Measurements from ENCODE around the gene SNX33. TPM values are rescaled to one million over a fixed set of nuclear protein-coding genes. Genes with fewer than 3 reads are reported as not detected.
A peak's percentile ranks its signal among the peaks of the same experiment; 100 is the strongest.
"Not testable (repeated sequence)": the region's sequence is repeated elsewhere in the genome, so short reads cannot be mapped to it uniquely, and the experiment has no call there.

Gene SNX33
- polyA plus RNA-seq, 4 donors = 11.0 to 19.8 (median 15.2) TPM

DNA sequence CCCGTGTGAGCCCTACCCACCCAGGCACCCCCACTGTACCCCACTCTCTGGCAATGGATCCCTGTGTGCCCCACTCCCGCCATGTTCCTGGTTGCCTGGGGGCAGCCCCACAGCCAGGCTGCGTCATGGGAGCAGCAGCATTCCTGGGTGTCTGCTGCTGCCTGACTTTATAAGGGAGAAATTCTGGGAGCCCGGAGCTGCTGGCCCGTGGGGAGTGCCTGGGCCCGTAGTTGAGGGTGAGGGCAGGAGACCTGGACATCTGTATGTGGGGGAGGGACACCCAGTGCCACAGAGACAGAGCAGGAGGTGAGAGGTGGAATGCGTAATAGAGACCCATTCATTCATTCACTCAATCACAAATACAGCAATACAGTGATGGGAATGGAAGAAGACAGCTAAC lies 49.8 kb downstream of the SNX33 start:
- FAIRE-seq (no peak), DNase-seq (no peak)
- Histone ChIP-seq H3K27me3 (ENCODE audit: control insufficient read depth in 3 of 3, insufficient read depth in 3 of 3, low read length in 3 of 3) (no peaks in the 10 kb centered on the region), H3K36me3 (ENCODE audit: control insufficient read depth in 3 of 3, insufficient read depth in 2 of 3, low read depth in 1 of 3, low read length in 3 of 3) (peaks cover 0 to 2% (median 0%) of the 10 kb centered on the region in 3 donors), H3K9me3 (ENCODE audit: control insufficient read depth in 2 of 2, insufficient read depth in 1 of 2, low read depth in 1 of 2, low read length in 1 of 2) (no peaks in the 10 kb centered on the region), H3K4me1 (ENCODE audit: control insufficient read depth in 3 of 3, insufficient read depth in 2 of 3, low read depth in 1 of 3, low read length in 2 of 3) (peaks cover 0 to 21% (median 0%) of the 10 kb centered on the region in 3 donors), H3K4me3 (ENCODE audit: low read depth in 1 of 3, low read length in 3 of 3) (no peak overlapping the region), H3K27ac (ENCODE audit: low read depth in 1 of 3, low read length in 2 of 3) (peak overlapping the region in 1 of 3 donors; percentile 60)
- WGBS, 3 donors = 78 to 88% (median 84%) methylated on average over 7 of the region's 7 CpGs

DNA sequence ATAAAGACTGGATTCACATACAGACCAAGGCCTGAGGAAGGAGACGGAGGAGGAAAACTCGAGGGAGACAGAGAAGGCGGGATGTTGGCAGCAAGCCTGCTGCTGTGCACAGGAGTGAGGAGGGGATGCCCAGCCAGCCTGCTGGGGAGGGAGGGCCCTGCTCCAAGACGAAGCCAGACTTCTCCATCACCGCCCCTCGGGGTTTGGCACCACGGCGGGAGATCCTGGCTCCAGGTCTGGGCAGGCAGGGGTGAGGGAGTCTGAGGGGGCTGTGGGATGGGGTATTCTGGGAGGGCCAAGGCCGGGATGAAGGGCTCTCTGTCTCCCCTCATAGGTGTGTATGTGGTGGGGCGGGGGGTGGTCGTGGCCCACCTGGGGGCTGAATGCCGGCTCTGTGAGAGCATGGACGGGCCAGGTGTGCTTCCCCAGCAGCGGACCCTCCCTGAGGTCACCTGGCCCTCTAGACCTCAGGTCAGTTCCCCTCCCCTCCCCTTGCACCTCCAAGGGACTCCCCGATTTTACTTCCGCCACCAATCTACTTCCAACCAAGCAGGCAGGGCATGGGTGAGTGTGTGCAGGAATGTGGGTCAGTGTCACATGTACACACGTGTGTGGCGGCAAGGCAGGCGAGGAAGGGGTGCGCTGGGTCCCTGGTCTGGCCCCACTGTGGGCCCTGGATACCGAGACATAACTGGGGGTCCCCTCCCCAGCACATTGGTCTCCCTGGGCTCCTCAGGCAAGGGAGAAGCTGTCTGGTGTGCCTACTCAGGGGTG lies 50.4 kb downstream of the SNX33 start:
- Histone ChIP-seq H3K4me1 (ENCODE audit: control insufficient read depth in 3 of 3, insufficient read depth in 2 of 3, low read depth in 1 of 3, low read length in 2 of 3) (peaks cover 0 to 21% (median 0%) of the 10 kb centered on the region in 3 donors), H3K27ac (ENCODE audit: low read depth in 1 of 3, low read length in 2 of 3) (peak overlapping the region in 1 of 3 donors; percentile 33)

DNA sequence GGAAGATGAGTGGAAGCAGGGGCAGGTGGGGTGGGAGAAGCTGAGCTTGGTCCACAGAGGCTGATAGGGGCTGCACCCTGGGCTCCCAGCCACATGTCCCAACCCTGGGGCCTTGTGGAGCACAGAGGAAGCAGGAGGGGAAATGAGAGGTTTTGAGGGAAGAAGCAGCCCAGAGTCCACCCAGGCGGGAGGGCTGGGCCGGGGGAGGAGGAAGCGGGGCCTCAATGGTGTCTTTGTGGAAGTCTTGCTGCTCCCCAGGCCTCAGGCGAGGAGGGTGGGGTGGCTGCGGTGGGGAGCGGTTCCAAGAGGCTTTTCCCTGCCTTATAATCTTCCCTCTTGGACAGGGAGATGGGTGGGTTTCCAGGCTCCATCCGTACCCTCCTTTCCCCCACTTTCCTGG lies 51.8 kb downstream of the SNX33 start:
- not testable (repeated sequence) for H3K36me3 ChIP-seq (ENCODE audit: control insufficient read depth in 3 of 3, insufficient read depth in 2 of 3, low read depth in 1 of 3, low read length in 3 of 3); H3K4me3 ChIP-seq (ENCODE audit: low read depth in 1 of 3, low read length in 3 of 3); H3K27me3 ChIP-seq (ENCODE audit: control insufficient read depth in 3 of 3, insufficient read depth in 3 of 3, low read length in 3 of 3); H3K9me3 ChIP-seq (ENCODE audit: control insufficient read depth in 2 of 2, insufficient read depth in 1 of 2, low read depth in 1 of 2, low read length in 1 of 2); DNase-seq; FAIRE-seq
- 61 to 70% (median 63%) methylated on average over 7 of the region's 7 CpGs for WGBS, 3 donors
- Histone ChIP-seq H3K27ac (ENCODE audit: low read depth in 1 of 3, low read length in 2 of 3) (peak overlapping the region in 1 of 3 donors; percentile 8), H3K4me1 (ENCODE audit: control insufficient read depth in 3 of 3, insufficient read depth in 2 of 3, low read depth in 1 of 3, low read length in 2 of 3) (peaks cover 0 to 14% (median 0%) of the 10 kb centered on the region in 3 donors)

More for the DNA sequence above, 50.4 kb downstream of the SNX33 start:
- H3K4me3 ChIP-seq (ENCODE audit: low read depth in 1 of 3, low read length in 3 of 3); H3K36me3 ChIP-seq (ENCODE audit: control insufficient read depth in 3 of 3, insufficient read depth in 2 of 3, low read depth in 1 of 3, low read length in 3 of 3); DNase-seq; FAIRE-seq; H3K27me3 ChIP-seq (ENCODE audit: control insufficient read depth in 3 of 3, insufficient read depth in 3 of 3, low read length in 3 of 3); H3K9me3 ChIP-seq (ENCODE audit: control insufficient read depth in 2 of 2, insufficient read depth in 1 of 2, low read depth in 1 of 2, low read length in 1 of 2): not testable (repeated sequence)
- WGBS, 3 donors = 81 to 86% (median 82%) methylated on average over 16 to 18 of the region's 21 CpGs

DNA sequence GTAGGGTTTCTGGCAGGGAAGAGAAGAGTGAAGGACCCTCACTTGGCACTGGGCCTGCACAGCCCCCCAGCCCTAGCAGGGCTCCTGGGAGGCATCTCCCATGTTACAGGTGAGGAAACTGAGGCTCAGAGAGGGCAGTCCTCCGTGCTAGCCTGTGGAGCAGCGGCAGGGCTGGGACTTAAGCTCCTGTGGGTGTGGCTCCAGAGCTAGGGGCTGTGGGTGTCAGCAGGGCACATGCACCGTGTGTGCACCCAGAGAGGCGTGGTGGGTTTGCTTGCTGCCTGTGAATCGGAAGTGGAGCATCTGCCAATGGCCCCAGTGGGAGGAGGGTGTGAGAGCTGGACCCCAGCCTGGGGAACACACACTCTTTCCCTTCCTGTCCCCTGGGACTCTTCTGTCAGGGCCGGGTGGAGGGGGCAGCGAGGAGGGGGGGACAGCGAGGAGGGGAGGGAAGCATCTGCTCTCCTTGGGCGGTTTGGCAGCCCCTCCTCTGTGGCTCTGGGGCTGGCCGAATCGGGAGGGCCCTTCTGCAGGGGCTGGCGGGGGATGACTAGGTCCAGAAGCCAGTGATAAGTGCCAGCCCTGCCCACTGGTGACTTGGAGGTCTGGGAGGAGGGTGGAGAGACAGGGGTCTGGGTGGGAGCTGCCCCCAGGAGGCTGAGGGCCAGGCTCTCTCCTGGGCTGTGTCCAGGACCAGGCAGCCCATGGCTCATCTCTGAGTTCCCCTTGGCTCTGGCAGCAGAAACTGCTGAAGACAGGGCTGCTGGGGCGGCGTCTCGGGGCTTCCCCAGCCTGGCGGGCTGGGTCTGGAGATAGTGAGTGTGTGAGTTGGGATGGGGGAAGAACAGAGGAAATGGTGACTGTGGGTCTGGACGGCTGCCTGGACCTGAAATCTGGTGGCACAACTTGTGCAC lies 52.5 kb downstream of the SNX33 start:
- not testable (repeated sequence) for H3K27me3 ChIP-seq (ENCODE audit: control insufficient read depth in 3 of 3, insufficient read depth in 3 of 3, low read length in 3 of 3); DNase-seq; H3K36me3 ChIP-seq (ENCODE audit: control insufficient read depth in 3 of 3, insufficient read depth in 2 of 3, low read depth in 1 of 3, low read length in 3 of 3); H3K9me3 ChIP-seq (ENCODE audit: control insufficient read depth in 2 of 2, insufficient read depth in 1 of 2, low read depth in 1 of 2, low read length in 1 of 2); FAIRE-seq; H3K4me3 ChIP-seq (ENCODE audit: low read depth in 1 of 3, low read length in 3 of 3)
- WGBS, 3 donors = 29 to 68% (median 46%) methylated on average over 4 to 15 of the region's 17 CpGs
- peak overlapping the region in 1 of 3 donors; percentile 30 for H3K27ac ChIP-seq (ENCODE audit: low read depth in 1 of 3, low read length in 2 of 3)
- peaks cover 0 to 12% (median 0%) of the 10 kb centered on the region in 3 donors for H3K4me1 ChIP-seq (ENCODE audit: control insufficient read depth in 3 of 3, insufficient read depth in 2 of 3, low read depth in 1 of 3, low read length in 2 of 3)

DNA sequence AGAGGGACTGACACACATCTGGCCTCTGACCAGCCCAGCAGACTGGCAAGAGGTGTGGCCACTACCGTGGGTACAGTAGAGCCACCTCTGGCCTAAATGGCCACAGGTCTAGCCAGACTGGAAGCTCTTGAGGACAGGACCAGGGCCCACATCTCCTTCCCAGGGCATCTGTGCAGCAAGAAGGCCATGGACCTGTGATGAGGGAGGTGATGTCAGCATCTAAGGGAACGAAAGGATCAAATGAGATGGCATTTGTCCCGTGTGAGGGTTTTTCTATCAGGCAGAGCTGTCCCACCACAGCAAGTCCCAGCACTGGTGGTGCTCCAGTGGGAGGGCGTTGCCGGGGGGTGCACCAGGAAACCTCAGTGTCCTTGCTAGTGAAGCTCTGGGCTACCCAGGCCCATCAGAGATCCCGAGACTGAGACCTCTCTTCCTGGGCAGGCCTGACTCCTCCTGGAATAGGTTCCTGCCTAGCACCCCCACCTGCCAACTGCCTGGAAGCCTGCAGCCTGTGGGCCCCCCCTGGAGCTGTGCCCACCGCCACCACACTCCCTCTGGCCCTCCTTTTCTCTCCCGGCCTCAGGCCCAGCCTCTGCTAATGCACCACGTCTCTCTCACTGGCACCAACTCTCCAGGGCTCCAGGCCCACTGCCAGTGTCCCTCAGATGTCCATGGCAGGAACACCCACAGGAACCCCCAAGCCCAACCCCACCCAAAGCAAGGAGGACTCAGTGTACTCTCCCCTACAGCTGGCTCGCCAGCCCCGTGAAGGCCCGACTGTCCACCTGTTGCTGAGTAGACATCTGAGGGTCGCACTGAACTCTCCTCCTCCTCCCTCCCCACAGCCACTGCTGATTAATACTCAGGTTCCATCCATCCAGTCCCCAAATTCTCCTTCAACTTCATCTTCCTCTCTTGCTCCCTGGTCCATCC lies 53.6 kb downstream of the SNX33 start:
- FAIRE-seq = not testable (repeated sequence)
- 76 to 78% (median 78%) methylated on average over 10 to 13 of the region's 13 CpGs for WGBS, 3 donors

DNA sequence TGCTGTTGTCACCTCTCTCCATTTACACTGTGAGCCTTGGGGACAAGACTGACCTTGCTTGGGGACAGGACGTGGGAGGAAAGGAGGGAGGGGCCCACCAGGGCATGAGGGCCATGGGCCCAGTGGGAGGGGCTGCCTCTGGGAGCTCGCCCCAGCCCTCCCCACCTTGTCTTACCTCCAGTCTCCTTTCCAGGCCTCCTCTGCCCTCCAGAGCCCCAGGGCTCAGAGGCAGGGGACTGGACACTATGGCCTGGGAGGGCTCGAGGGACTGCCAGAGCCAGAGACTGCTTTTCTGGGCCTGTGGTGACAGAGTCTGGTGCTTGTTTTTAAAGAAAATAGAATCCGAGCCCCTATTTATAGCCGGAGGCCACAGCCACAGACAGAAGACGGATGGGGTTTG lies 54.7 kb downstream of the SNX33 start:
- DNase-seq (no peak), FAIRE-seq (no peak)
- no peak overlapping the region for H3K4me3 ChIP-seq (ENCODE audit: low read depth in 1 of 3, low read length in 3 of 3)
- H3K4me1 ChIP-seq (ENCODE audit: control insufficient read depth in 3 of 3, insufficient read depth in 2 of 3, low read depth in 1 of 3, low read length in 2 of 3) = peaks cover 0 to 6% (median 0%) of the 10 kb centered on the region in 3 donors
- no peaks in the 10 kb centered on the region for H3K9me3 ChIP-seq (ENCODE audit: control insufficient read depth in 2 of 2, insufficient read depth in 1 of 2, low read depth in 1 of 2, low read length in 1 of 2)
- WGBS, 3 donors = 55 to 74% (median 60%) methylated on average over 5 to 6 of the region's 6 CpGs
- H3K27me3 ChIP-seq (ENCODE audit: control insufficient read depth in 3 of 3, insufficient read depth in 3 of 3, low read length in 3 of 3) = no peaks in the 10 kb centered on the region
- no peak overlapping the region for H3K27ac ChIP-seq (ENCODE audit: low read depth in 1 of 3, low read length in 2 of 3)
- peaks cover 0 to 9% (median 0%) of the 10 kb centered on the region in 3 donors for H3K36me3 ChIP-seq (ENCODE audit: control insufficient read depth in 3 of 3, insufficient read depth in 2 of 3, low read depth in 1 of 3, low read length in 3 of 3)

More for the DNA sequence above, 53.6 kb downstream of the SNX33 start:
- H3K4me1 ChIP-seq (ENCODE audit: control insufficient read depth in 3 of 3, insufficient read depth in 2 of 3, low read depth in 1 of 3, low read length in 2 of 3); H3K4me3 ChIP-seq (ENCODE audit: low read depth in 1 of 3, low read length in 3 of 3); DNase-seq; H3K36me3 ChIP-seq (ENCODE audit: control insufficient read depth in 3 of 3, insufficient read depth in 2 of 3, low read depth in 1 of 3, low read length in 3 of 3); H3K9me3 ChIP-seq (ENCODE audit: control insufficient read depth in 2 of 2, insufficient read depth in 1 of 2, low read depth in 1 of 2, low read length in 1 of 2); H3K27me3 ChIP-seq (ENCODE audit: control insufficient read depth in 3 of 3, insufficient read depth in 3 of 3, low read length in 3 of 3): not testable (repeated sequence)
- H3K27ac ChIP-seq (ENCODE audit: low read depth in 1 of 3, low read length in 2 of 3) = peak overlapping the region in 1 of 3 donors; percentile 29

DNA sequence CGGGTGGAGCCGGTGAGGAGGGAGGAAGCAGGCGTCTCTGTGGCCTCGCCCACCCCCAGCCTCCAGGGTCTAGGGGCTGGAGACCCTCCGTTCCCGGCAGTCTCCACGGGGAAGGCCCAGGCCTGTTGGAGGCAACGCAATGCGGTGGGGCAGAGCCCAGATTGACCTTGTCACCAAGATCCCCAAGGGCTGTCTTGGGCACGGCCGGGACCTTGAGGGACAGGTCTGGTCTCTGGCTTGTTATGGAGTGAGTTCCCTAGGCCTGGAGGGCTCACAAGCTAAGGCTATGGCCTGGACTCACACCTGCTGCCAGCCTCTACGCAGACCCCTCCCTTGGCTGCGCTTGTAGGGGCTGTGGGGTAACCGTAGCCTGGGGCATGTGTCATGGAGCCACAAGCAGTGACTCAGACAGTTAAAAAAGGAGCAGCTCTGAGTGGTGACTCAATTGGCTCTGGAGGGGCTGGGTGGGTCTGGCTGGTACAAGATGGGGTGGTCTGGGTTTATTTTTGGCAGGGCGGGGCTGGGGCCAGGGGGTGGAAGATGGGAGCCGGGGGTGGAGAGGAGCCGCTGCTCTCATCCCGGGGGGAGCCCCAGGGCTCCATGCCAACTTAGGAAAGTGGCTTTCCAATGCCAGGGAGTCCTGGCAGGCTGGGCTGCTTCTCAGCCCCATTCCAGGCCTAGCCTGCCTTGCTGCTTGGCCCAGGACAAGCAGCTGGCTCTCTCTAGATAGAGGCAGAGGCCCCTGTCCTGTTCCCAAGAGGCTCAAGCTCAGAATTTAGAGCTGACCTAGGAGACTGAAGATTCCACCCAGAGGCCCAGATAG lies 55.9 kb downstream of the SNX33 start:
- not testable (repeated sequence) for H3K36me3 ChIP-seq (ENCODE audit: control insufficient read depth in 3 of 3, insufficient read depth in 2 of 3, low read depth in 1 of 3, low read length in 3 of 3); H3K27me3 ChIP-seq (ENCODE audit: control insufficient read depth in 3 of 3, insufficient read depth in 3 of 3, low read length in 3 of 3); H3K9me3 ChIP-seq (ENCODE audit: control insufficient read depth in 2 of 2, insufficient read depth in 1 of 2, low read depth in 1 of 2, low read length in 1 of 2); DNase-seq; FAIRE-seq; H3K4me3 ChIP-seq (ENCODE audit: low read depth in 1 of 3, low read length in 3 of 3); H3K4me1 ChIP-seq (ENCODE audit: control insufficient read depth in 3 of 3, insufficient read depth in 2 of 3, low read depth in 1 of 3, low read length in 2 of 3)
- H3K27ac ChIP-seq (ENCODE audit: low read depth in 1 of 3, low read length in 2 of 3) = peak overlapping the region in 1 of 3 donors; percentile 41
- WGBS, 3 donors = 81 to 94% (median 90%) methylated on average over 5 to 8 of the region's 18 CpGs
